Measurements from ENCODE around the gene KLHDC7B. TPM values are rescaled to one million over a fixed set of nuclear protein-coding genes. Genes with fewer than 3 reads are reported as not detected.
A peak's percentile ranks its signal among the peaks of the same experiment; 100 is the strongest.
"Not testable (repeated sequence)": the region's sequence is repeated elsewhere in the genome, so short reads cannot be mapped to it uniquely, and the experiment has no call there.

Gene KLHDC7B
- total RNA-seq, 1 donor from 2014 or later: 0.05 TPM

DNA sequence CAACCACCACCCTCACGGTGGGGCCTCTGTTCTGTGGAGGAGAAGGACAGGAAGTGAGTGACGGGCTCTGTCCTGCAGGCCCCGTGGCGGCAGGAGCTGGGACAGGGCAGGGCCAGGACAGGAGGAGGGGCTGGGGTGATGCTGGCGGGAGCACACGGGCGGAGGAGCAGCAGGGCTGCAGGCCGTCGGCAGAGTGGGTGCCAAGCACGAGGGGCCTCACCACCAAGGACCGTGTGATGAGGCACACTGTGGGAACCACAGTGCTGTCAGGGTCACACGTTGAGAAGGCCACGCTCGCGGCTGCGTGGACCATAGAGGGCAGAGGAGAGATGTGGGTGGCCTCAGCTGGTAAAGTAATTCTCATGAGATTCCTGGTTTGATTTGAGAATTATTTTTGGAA lies 28.8 kb upstream of the KLHDC7B start:
- ATAC-seq (no peak), DNase-seq (ENCODE audit: low spot score) (no peak)

DNA sequence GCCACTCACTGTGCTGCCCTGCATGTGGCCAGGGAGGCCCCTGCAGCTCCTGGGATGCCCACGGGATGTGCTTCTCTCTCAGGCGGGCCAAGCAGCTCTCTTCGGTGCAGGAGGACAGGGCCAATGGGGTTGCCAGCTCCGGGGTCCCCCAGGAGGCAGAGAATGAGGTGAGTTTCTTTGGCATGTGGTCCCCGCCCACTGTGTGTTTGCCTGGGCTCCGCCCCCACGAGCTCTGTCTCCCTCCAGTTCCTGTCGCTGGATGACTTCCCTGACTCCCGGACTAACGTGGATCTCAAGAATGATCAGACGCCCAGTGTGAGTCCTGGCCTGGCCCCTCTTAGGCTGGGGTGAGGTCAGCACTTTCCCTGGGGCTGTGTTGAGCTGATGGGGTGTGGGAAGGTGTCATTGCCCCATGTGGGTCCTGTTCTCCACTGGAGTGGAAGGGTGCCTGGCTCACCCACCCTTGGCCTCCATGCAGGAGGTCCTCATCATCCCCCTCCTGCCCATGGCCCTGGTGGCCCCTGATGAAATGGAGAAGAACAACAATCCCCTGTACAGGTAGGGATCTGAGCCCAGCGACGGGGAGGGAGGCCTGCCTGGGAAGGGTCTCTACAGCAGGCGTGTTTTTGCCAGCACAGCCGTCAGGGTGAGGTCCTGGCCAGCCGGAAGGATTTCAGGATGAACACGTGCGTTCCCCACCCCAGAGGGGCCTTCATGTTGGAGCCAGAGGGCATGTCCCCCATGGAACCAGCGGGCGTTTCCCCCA lies 28.0 kb upstream of the KLHDC7B start:
- DNase-seq (ENCODE audit: low spot score) (no peak), ATAC-seq (no peak)

DNA sequence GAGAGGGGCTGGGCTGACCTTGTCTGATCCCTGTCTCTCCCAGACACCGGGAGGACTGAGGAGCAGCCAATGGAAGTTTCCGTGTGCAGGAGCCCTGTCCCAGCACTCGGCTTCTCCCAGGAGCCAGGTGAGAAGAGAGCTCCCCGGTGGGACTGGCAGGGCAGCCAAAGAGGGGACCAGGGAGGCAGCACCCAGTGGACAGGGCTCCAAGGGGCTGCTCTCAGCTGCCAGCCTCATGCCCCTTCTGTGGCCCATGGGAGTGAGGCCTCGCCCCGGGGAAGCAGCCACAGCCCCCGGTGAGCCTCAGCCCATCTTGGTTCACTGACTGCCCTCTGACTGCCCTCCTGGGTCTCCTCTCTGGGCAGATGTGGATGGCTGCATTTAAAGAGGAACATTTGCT lies 27.1 kb upstream of the KLHDC7B start:
- ATAC-seq (no peak), DNase-seq (ENCODE audit: low spot score) (no peak)

DNA sequence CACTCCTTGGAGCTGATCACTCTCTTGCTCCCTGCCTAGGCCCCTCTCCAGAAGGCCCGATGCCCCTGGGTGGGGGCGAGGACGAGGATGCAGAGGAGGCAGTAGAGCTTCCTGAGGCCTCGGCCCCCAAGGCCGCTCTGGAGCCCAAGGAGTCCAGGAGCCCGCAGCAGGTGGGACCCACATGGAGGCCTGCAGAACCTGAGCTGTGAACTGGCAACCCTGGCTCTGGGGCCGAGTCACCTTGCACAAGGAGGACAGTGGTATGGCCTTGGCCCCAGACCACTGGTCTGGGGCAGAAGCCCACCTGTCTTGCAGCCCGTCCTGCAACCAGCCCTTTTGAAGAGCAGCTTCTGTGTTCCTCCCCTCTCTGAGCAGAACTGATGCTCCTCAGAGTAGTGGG lies 26.5 kb upstream of the KLHDC7B start:
- no peak for ATAC-seq
- DNase-seq (ENCODE audit: low spot score): no peak

DNA sequence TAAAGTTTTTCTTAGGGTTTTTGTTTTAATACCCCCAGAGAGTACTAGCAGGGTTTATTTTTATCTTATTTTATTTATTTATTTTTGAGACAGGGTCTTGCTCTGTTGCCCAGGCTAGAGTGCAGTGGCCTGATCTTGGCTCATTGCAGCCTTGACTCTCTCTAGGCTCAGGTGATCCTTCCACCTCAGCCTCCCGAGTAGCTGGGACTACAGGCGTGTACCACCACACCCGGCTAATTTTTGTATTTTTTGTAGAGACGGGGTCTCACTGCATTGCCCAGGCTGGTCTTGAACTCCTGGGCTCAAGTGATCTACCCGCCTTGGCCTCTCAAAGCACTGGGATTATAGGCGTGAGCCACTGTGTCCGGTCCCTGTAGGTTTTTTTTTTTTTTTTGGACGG lies 25.5 kb upstream of the KLHDC7B start:
- ATAC-seq; DNase-seq (ENCODE audit: low spot score): not testable (repeated sequence)

DNA sequence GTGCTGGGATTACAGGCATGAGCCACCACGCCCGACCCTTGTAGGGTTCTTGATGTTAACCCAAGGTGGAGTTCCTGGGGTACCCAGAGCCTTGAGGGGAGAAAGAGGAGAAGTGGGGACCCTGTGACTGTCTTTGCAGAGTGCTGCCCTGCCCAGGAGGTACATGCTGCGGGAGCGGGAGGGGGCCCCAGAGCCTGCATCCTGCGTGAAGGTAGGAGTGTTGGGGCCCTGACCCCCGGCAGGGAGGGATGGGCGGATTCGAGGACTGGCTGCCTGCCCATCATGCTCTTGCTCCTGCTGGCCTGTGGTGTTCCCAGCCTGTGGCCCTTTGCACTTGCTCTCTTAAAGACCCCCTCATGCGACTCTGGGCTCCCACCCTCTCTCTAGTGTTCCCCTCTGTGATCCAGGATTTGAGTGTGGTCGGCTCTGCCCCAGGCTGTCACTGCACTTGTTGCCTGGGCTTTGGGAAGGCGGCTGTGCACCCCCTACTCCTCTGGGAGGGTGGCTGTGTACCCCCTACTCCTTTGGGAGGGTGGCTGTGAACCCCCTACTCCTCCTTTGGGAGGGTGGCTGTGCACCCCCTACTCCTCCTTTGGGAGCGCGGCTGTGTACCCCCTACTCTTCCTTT lies 24.8 kb upstream of the KLHDC7B start:
- ATAC-seq (no peak), DNase-seq (ENCODE audit: low spot score) (no peak)

DNA sequence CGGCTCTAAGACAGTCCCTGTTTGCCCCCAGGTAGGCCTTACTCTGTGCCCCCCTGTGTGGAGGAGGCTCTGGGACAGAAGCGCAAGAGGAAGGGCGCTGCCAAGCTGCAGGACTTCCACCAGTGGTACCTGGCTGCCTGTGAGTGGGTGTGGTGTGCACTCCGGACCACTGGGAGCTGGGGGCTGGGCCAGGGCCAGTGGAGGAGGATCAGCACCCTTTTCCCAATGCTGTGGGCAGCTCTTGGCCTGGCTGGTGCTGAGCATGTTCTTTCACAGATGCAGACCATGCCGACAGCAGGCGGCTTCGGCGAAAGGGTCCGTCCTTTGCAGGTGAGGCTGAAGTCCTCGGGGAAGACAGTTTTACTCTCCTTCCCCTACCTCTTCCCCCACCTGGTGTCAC lies 24.0 kb upstream of the KLHDC7B start:
- no peak for DNase-seq (ENCODE audit: low spot score)
- no peak for ATAC-seq

DNA sequence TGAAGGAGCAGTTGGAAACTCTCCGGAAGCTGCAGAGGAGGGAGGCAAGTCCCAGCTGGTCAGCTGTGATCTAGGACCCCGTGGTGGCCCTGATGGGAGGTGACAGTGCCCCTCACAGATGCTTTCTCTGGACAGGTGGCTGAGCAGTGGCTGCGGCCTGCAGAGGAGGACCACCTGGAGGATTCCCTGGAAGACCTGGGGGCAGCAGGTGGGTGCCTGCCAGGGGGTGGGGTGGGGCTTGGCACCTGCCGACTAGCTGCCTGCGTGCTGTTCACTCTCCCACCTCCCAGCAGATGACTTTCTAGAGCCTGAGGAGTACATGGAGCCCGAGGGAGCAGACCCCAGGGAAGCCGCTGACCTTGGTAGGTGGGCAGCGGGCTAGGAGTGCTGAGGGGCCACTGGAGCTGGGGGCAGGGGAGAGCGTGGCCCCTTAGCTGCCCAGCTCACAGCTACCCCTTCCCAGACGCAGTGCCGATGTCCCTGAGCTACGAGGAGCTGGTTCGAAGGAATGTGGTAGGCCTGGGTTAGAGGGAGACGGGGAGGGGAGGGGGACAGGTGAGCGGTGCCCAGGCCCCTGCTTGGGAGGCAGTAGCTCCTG lies 23.4 kb upstream of the KLHDC7B start:
- ATAC-seq: no peak
- no peak for DNase-seq (ENCODE audit: low spot score)

DNA sequence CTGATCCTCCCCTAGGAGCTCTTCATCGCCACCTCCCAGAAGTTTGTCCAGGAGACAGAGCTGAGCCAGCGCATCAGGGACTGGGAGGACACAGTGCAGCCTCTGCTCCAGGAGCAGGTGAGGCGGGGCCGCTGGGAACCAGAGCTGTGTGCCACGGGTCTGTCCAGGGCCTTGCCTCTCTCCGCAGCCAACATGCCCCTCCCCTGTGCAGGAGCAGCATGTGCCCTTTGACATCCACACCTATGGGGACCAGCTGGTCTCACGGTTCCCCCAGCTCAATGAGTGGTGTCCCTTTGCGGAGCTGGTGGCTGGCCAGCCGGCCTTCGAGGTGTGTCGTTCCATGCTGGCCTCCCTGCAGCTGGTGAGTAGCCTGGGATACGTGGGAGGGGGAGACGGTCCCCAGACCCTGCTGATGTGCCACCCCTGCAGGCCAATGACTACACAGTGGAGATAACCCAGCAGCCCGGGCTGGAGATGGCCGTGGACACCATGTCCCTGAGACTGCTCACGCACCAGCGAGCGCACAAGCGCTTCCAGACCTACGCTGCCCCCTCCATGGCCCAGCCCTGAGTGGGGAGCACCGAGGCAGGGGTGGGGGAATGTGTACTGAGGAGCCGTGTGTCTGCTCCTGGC lies 22.8 kb upstream of the KLHDC7B start:
- DNase-seq (ENCODE audit: low spot score): no peak
- no peak for ATAC-seq

DNA sequence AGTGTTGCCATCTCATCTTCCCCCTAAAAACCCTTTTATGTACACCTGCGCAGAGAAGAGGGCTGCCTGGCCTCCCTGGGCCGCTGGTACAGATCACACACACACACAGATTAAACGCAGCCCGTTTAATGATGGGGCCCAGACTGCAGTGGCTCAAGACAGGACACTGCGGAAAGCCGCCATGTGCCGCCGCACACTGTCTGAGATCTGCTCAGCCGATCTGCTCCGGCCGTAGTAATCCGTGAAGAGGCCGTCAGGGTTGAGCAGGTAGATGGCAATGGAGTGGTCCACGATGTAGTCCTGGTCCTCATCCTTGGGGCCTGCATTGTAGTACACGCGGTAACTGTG lies 22.3 kb upstream of the KLHDC7B start:
- no peak for ATAC-seq
- no peak for DNase-seq (ENCODE audit: low spot score)

DNA sequence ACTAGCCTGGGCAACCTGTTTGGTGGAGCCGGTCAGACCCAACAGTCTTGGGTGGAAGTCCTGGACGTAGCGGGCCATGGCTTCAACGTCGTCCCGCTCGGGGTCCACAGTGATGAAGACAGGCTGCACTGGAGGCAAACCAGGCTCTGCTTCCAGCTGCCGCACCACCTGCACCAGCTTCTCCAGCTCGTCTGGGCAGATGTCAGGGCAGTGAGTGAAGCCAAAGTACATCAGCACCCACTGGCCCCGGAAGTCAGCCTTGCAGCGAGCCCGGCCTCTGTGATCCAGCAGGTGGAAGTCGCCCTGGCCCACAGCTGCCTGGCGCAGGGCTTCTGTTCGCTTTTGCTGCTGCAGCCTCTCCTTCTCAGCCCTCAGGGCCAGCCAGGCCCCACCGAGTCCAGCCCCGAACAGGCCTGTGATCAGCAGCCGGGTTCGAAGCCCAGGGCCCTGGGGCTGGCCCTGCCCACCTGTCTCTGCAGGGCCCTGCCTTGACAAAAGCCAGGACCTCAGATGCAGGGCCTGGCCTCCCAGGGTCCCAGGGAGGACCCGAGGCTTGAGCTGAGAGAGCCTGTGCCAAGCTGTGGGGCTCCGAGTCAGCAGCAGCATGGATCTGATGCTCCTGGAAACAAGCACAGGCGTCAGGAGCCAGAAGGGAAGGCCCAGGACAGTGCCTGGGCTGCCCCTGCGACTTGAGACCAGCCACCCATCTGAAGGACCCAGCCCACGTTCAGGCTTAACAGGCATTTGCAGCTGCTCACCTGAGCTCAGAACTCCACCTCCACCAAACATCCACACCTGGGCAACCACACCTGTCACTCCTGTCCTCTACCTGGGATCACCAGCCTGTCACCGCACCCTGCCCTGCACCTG lies 21.7 kb upstream of the KLHDC7B start:
- DNase-seq (ENCODE audit: low spot score) (no peak), ATAC-seq (no peak)

DNA sequence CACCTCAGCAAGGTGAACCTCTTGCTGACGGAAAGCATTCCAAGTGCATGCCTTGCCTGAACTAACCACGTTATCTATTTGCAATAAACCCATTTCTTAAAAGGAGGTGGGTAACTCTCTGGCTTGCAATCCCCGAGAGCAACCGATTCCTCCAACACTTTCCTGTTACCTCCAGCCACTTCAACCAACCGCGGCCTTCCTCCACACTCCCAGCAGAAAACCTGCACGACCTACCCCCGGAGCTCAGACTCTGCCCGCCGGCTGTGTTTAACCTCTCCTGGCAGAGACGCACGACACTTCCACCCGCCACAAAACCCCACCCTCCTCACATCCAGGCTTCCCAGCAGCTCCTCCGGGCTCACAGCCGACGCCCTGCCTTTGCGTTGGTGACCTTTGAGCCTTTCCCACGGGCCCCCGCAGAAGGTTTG lies 21.0 kb upstream of the KLHDC7B start:
- ATAC-seq (no peak), DNase-seq (ENCODE audit: low spot score) (no peak)

DNA sequence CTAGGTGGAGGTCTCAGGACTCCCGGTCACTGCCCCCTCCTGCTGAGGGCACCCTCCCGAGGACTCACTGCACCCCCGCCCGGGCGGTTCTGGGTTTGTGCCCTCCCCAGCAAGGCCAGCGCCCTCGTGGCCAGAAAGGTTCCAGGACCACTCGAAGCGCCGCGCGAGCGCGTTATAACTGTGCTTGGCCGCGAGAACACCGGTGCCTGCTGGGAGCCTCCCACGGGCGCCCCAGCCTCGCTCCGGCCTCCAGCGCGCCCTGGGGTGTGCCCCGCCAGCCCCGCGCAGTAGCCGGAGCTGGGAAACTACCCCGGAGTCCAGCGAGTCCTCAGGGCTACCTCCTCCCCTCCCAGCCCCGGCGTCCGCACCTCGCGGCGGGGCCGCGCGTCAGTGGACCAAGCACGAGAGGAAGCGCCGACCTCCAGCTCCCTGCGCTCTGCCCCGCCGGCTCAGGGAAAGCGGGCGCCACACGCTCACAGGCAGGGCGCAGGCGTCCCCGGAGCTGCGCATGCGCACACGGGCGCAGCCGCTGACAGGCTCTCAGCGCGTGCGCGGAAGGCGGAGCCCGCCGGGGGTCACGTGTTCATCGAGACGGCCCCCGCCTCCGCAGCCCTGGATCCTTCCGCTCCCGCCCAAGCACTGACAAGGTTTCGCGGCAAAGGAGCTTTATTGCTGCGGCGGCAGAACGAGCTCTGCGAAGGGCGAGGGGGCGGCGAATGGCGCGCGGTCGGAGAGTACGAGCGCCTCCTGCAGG lies 20.4 kb upstream of the KLHDC7B start, which contains the start of gene SCO2:
Gene SCO2 (minus strand): TSS at position 495 of the 754 bp plus-strand sequence. CDS start 1,187 bp downstream, outside the sequence.
- DNase-seq (ENCODE audit: low spot score) (peak; percentile 97), ATAC-seq (peak; percentile 53)

DNA sequence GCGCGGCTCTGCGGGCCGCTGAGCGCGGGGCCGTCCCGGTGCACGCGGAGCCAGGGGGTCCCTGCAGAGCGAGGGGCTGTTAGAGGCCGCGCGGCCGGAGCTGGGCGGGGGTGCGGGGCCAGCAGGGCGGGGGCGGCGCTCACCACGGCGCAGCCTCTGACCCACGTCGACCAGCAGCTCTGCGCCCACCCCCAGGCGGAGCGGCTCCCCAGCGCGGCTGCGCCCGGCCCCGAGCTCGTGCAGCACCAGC lies 19.9 kb upstream of the KLHDC7B start:
- peak; percentile 10 for ATAC-seq

DNA sequence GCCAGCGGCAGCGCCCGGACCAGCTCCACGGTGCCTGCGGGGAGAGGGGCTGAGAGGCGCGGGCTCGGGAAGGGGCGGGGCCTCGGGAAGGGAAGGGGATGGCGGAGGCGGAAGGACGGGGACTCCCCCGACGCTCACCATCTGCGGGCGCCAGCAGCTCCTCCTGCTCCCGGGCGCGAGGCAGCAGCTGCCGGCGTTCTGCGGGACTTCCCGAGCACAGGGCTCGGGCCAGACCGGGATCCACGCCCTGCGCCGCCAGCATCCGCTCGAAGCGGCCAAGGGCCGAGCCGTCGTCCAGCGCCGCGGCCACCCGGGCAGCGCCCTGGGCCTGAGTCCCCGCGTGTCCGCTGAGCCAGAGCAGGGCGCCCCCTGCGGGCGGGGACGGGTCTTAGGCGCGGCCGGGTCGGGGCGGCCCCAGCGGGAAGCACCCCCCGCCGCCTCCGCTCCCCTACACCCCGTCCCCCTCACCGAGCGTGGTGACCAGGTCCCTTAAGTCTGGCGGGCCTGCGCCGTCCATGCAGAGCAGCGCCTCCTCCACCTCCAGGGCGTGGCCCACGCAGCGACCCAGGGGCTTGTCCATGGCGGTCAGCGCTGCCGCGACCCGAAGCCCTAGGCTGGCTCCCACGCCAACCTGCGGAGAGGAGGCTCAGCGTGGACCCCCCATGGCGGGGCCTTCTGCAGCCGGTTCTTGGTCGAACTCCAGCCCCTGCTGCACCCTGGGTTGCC lies 19.4 kb upstream of the KLHDC7B start:
- DNase-seq (ENCODE audit: low spot score): peak; percentile 84
- peak; percentile 35 for ATAC-seq

More for the DNA sequence above, 19.9 kb upstream of the KLHDC7B start:
- no peak for DNase-seq (ENCODE audit: low spot score)

DNA sequence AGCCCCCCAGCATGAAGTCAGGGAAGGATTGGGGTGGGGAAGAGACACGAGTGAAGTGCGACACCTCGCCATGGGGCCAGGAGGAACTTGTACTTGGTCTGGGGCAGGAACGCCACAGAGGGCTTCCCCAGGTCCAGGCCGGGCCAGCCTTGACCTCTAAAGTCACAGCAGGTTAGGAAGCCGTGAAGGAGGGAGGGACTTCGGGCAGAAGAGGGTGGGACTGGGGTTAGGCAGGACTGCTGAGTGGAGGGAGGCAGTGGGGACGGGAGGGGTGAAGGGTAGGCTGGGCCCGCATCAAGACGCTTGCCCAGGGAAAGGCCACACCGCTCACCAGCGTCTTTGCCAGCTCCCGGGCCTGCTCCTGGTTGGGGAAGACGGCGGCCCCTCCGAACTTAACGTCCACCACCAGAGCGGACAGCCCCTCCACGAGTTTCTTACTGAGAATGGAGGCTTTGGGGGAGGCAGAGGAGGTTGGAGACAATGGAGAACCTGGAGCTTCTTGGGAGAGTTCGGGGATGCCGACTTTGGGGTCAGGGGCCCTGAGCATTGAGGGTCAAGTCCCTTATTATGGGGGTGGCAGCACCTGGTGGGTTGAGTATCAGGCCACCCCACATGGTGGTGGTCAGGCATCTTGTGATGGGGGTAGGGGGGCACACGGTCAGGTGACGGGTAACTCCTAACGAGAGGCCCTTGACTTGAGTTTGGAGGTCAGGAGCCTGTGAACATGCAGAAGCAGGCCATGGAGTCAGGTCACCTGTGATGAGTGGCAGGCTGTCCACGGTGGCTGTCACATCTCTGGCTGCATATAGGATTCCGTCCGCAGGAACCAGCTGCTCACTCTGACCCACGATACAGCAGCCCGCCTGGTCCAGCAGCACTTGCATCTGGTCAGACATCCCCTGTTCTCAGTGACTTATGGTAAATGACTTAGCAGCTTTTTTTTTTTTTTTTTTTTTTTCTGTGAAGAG lies 18.6 kb upstream of the KLHDC7B start:
- peak; percentile 6 for ATAC-seq
- DNase-seq (ENCODE audit: low spot score): peak; percentile 75

DNA sequence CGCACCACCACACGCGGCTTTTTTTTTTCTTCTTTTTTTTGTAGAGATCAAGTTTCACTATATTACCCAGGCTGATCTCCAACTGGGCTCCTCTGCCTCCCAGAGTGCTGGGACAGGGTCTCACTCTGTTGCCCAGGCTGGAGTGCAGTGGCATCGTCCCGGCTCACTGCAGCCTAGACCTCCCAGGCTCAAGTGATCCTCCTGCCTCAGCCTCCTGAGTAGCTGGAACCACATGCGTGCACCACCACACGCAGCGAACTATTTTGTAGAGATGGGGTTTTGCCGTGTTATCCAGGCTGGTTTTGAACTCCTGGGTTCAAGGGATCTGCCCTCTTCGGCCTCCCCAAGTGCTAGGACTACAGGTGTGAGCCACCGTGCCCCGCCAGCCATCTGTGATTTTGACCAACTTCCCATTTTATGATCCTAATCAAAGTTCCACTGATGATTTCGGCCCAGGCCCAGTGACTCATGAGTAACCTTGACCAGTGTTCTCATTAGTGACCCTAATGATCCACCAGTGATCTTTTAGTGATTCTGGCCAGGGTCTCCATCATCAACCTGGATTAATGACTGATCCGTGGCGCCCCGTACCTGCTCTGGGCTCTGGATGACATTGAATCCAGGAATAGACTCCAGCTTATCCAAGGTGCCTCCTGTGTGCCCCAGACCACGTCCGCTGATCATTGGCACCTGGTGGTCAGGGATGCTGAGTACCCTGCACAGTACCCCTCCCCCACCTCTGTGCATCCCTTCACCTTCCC lies 17.6 kb upstream of the KLHDC7B start:
- DNase-seq (ENCODE audit: low spot score) (peak; percentile 48), ATAC-seq (no peak)
